Neural cell (in vitro differentiated cells): ENCODE results near the gene NREP. TPM values are rescaled to one million over a fixed set of nuclear protein-coding genes. Genes with fewer than 3 reads are reported as not detected.

Experiments
- H2AFZ ChIP-seq: fragments of 200-600, 300-800 bp; sonication (generic), shearing (Covaris generic); 2 replicates; pipeline ENCODE4 v1.6.0; 2014; ENCODE audit warnings: low read depth, mild to moderate bottlenecking, antibody characterized with exemption, low read length, moderate library complexity
- H3F3A ChIP-seq: fragments of 200-600 bp; shearing (Covaris generic); 2 replicates; pipeline ENCODE4 v1.6.1; 2016; ENCODE audit warnings: mild to moderate bottlenecking, moderate library complexity, mixed read lengths, antibody characterized with exemption, low read length; ENCODE audit not compliant: insufficient read depth, poor library complexity, severe bottlenecking
- H3K27ac ChIP-seq: fragments of 200-600, 300-800 bp; sonication (generic), shearing (Covaris generic); 2 replicates; pipeline ENCODE4 v1.5.1; 2014; ENCODE audit warnings: mild to moderate bottlenecking, low read length, moderate library complexity
- H3K27me3 ChIP-seq: fragments of 300-800, 200-600 bp; sonication (generic), shearing (Covaris generic); 2 replicates; pipeline ENCODE4 v1.6.0; 2014; ENCODE audit warnings: mild to moderate bottlenecking, low read depth, low read length, moderate library complexity; ENCODE audit not compliant: insufficient read depth
- H3K36me3 ChIP-seq: fragments of 300-800, 200-600 bp; sonication (generic), shearing (Covaris generic); 2 replicates; pipeline ENCODE4 v1.5.1; 2014; ENCODE audit warnings: mild to moderate bottlenecking, antibody characterized with exemption, low read length, moderate library complexity; ENCODE audit not compliant: insufficient read depth
- H3K4me2 ChIP-seq: fragments of 300-800, 200-600 bp; sonication (generic), shearing (Covaris generic); 2 replicates; pipeline ENCODE4 v1.6.0; 2014; ENCODE audit warnings: mild to moderate bottlenecking, low read length
- H3K4me3 ChIP-seq: fragments of 300-800, 200-600 bp; sonication (generic), shearing (Covaris generic); 2 replicates; pipeline ENCODE4 v1.5.1; 2014; ENCODE audit warnings: mild to moderate bottlenecking, low read length, moderate library complexity
- H3K79me2 ChIP-seq: fragments of 200-600 bp; shearing (Covaris generic); replicated peaks from 2 replicates; pipeline ENCODE4 v1.6.0; 2014; ENCODE audit warnings: mild to moderate bottlenecking, low read length, moderate library complexity; ENCODE audit not compliant: insufficient read depth
- H3K9ac ChIP-seq: fragments of 300-800, 200-600 bp; sonication (generic), shearing (Covaris generic); 2 replicates; pipeline ENCODE4 v1.6.1; 2016; ENCODE audit warnings: mild to moderate bottlenecking, low read length, mixed read lengths
- H3K9me2 ChIP-seq: fragments of 200-600 bp; shearing (Covaris generic); 2 replicates; pipeline ENCODE4 v1.6.1; 2016; ENCODE audit warnings: mild to moderate bottlenecking, low read length, mixed read lengths; ENCODE audit not compliant: insufficient read depth
- H3K9me3 ChIP-seq: fragments of 200-600, 300-800 bp; sonication (generic), shearing (Covaris generic); 2 replicates; pipeline ENCODE4 v1.6.1; 2016; ENCODE audit warnings: mild to moderate bottlenecking, mixed run types, low read length, moderate library complexity, mixed read lengths
- H4K20me1 ChIP-seq: fragments of 200-600 bp; shearing (Covaris generic); 2 replicates; pipeline ENCODE4 v1.6.1; 2016; ENCODE audit warnings: mild to moderate bottlenecking, mixed run types; ENCODE audit not compliant: insufficient read depth
- EP300 ChIP-seq: fragments of 450-650 bp; conservative IDR thresholded peaks from 2 replicates; pipeline ENCODE4 v1.6.1; 2014; ENCODE audit warnings: antibody characterized with exemption, mild to moderate bottlenecking, moderate library complexity; ENCODE audit not compliant: poor library complexity, severe bottlenecking
- EZH2 ChIP-seq: fragments of 200-600, 300-800 bp; shearing (Covaris generic), sonication (generic); IDR thresholded peaks from 2 replicates; pipeline ENCODE4 v1.6.1; 2014; ENCODE audit warnings: antibody characterized with exemption, low read length, borderline replicate concordance, mild to moderate bottlenecking; ENCODE audit not compliant: insufficient read depth, poor library complexity, severe bottlenecking
- MXI1 ChIP-seq: fragments of 450-650 bp; conservative IDR thresholded peaks from 2 replicates; pipeline ENCODE4 v1.6.1; 2014; ENCODE audit warnings: antibody characterized with exemption, mild to moderate bottlenecking; ENCODE audit not compliant: poor library complexity, severe bottlenecking
- POLR2AphosphoS5 ChIP-seq: IDR thresholded peaks from 2 replicates; pipeline ENCODE4 v1.6.1; 2012
- RAD21 ChIP-seq: fragments of 450-650 bp; conservative IDR thresholded peaks from 2 replicates; pipeline ENCODE4 v1.6.1; 2014; ENCODE audit warnings: antibody characterized with exemption, mild to moderate bottlenecking, moderate library complexity
- SMC3 ChIP-seq: fragments of 450-650 bp; conservative IDR thresholded peaks from 2 replicates; pipeline ENCODE4 v1.6.1; 2014; ENCODE audit warnings: antibody characterized with exemption, mild to moderate bottlenecking, moderate library complexity; ENCODE audit not compliant: poor library complexity
- TAF1 ChIP-seq: IDR thresholded peaks from 2 replicates; pipeline ENCODE4 v1.6.1; 2012; ENCODE audit warnings: low read depth
- polyA plus RNA-seq: library from polyadenylated mRNA; depleted of rRNA; stranded (reverse); fragments of >200 nt; gene quantifications from 2 replicates; pipeline ENCODE4 v1.2.3, GENCODE V29; 2014
- TF ChIP-seq, protein P1 (sequence below): IDR thresholded peaks from 2 replicates; pipeline ENCODE4 v1.6.1; 2012; ENCODE audit warnings: borderline replicate concordance
- TF ChIP-seq, protein P2 (sequence below): fragments of 450-650 bp; IDR thresholded peaks from 2 replicates; pipeline ENCODE4 v1.5.1; 2014; ENCODE audit warnings: antibody characterized with exemption, mild to moderate bottlenecking, moderate library complexity; ENCODE audit not compliant: poor library complexity, severe bottlenecking

The NREP gene
- polyA plus RNA-seq, 1 donor from 2014 or later, result 3,807 TPM

DNA sequence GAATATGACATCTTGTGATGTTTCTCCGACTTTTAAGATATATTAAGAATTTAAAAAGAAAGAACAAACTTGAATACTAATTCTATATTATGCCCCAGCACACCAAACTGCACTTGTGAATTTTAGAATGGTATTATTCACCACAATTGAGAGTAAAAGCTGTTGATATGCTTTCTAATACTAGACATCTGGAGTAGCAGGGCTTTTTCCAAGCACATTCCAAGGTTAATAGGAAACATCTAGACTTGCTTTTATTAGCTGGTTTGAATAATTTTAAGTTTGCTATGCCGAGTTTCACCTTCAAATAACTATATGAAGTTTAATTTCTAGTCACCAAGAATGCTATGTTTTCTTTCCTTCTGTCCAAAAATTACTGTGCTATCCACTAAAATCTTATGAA lies 13.5 kb downstream of the NREP start:
- H3K9me3 ChIP-seq, result no peaks in the 10 kb centered on the region
- TF ChIP-seq TAF1, result no peak
- TF ChIP-seq, protein P1, sequence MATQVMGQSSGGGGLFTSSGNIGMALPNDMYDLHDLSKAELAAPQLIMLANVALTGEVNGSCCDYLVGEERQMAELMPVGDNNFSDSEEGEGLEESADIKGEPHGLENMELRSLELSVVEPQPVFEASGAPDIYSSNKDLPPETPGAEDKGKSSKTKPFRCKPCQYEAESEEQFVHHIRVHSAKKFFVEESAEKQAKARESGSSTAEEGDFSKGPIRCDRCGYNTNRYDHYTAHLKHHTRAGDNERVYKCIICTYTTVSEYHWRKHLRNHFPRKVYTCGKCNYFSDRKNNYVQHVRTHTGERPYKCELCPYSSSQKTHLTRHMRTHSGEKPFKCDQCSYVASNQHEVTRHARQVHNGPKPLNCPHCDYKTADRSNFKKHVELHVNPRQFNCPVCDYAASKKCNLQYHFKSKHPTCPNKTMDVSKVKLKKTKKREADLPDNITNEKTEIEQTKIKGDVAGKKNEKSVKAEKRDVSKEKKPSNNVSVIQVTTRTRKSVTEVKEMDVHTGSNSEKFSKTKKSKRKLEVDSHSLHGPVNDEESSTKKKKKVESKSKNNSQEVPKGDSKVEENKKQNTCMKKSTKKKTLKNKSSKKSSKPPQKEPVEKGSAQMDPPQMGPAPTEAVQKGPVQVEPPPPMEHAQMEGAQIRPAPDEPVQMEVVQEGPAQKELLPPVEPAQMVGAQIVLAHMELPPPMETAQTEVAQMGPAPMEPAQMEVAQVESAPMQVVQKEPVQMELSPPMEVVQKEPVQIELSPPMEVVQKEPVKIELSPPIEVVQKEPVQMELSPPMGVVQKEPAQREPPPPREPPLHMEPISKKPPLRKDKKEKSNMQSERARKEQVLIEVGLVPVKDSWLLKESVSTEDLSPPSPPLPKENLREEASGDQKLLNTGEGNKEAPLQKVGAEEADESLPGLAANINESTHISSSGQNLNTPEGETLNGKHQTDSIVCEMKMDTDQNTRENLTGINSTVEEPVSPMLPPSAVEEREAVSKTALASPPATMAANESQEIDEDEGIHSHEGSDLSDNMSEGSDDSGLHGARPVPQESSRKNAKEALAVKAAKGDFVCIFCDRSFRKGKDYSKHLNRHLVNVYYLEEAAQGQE, result no peak
- no peak for TF ChIP-seq SMC3
- no peak for TF ChIP-seq POLR2AphosphoS5
- no peak for TF ChIP-seq EP300
- TF ChIP-seq, protein P2, sequence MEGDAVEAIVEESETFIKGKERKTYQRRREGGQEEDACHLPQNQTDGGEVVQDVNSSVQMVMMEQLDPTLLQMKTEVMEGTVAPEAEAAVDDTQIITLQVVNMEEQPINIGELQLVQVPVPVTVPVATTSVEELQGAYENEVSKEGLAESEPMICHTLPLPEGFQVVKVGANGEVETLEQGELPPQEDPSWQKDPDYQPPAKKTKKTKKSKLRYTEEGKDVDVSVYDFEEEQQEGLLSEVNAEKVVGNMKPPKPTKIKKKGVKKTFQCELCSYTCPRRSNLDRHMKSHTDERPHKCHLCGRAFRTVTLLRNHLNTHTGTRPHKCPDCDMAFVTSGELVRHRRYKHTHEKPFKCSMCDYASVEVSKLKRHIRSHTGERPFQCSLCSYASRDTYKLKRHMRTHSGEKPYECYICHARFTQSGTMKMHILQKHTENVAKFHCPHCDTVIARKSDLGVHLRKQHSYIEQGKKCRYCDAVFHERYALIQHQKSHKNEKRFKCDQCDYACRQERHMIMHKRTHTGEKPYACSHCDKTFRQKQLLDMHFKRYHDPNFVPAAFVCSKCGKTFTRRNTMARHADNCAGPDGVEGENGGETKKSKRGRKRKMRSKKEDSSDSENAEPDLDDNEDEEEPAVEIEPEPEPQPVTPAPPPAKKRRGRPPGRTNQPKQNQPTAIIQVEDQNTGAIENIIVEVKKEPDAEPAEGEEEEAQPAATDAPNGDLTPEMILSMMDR, result no peak
- TF ChIP-seq MXI1, result no peak
- TF ChIP-seq EZH2, result no peak
- TF ChIP-seq RAD21, result no peak
- H3K4me3 ChIP-seq, result no peak overlapping the region
- H3K9ac ChIP-seq, result no peak overlapping the region
- peaks cover 98% of the 10 kb centered on the region for H3K79me2 ChIP-seq
- H3F3A ChIP-seq, result no peaks in the 10 kb centered on the region
- H3K9me2 ChIP-seq, result no peaks in the 10 kb centered on the region
- H3K27ac ChIP-seq, result no peak overlapping the region
- no peak overlapping the region for H2AFZ ChIP-seq
- H3K36me3 ChIP-seq, result peaks cover 8% of the 10 kb centered on the region
- H4K20me1 ChIP-seq, result peaks cover 40% of the 10 kb centered on the region
- H3K27me3 ChIP-seq, result no peaks in the 10 kb centered on the region
- no peak overlapping the region for H3K4me2 ChIP-seq

DNA sequence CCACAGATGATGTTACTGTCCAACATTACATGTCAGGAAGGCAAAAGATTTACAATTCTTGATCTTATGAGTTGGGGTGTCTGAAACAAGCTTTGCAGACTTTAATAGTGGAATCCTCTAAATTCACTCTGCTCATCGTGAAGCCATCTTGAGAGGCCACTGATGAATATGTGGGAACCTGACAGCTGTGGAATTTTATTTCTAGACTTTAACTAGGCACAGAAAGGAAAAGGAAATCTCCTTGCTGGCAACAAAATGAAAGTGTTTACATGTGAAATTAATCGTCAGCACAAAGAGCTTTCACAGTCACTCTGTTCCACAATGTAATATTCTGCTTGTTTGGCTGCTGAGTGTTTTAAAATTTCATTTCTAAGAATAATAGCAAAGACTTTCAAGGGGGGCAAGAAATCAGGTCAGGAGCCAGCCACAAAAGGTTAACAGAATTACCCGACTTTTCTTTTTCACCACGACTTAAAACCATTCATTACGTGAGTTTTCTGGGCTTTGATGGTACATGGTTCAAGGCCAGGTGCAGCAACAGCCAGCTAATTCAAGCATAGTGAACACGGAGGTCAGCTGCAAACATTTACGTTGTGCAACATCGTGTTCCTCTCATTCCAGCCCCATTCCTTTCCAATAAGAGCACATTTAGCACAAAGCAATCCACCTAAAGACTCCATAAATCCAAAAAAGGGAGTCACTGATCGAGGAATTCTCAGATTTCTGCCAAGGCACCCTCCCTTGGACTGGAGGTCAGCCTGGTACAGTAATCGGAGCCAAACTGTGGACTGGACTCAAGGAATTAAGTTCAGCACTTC lies 14.6 kb downstream of the NREP start:
- H3K9me3 ChIP-seq, result no peaks in the 10 kb centered on the region
- no peak overlapping the region for H3K4me3 ChIP-seq
- H3K79me2 ChIP-seq, result peaks cover 98% of the 10 kb centered on the region
- no peak overlapping the region for H3K27ac ChIP-seq
- TF ChIP-seq POLR2AphosphoS5 (no peak), SMC3 (no peak), TAF1 (no peak), EZH2 (no peak), MXI1 (no peak), EP300 (no peak), RAD21 (no peak)
- TF ChIP-seq, protein P2, result no peak
- TF ChIP-seq, protein P1, result no peak
- peaks cover 3% of the 10 kb centered on the region for H3K36me3 ChIP-seq
- H3K9ac ChIP-seq, result no peak overlapping the region
- no peaks in the 10 kb centered on the region for H3F3A ChIP-seq
- H3K27me3 ChIP-seq, result no peaks in the 10 kb centered on the region
- no peaks in the 10 kb centered on the region for H3K9me2 ChIP-seq
- H3K4me2 ChIP-seq, result peak overlapping the region; percentile 5
- no peak overlapping the region for H2AFZ ChIP-seq
- H4K20me1 ChIP-seq, result peaks cover 36% of the 10 kb centered on the region
